Occipital lobe (tissue), 2 donors: Measurements from ENCODE around the gene G3BP1. TPM values are rescaled to one million over a fixed set of nuclear protein-coding genes. Genes with fewer than 3 reads are reported as not detected.
"Not testable (repeated sequence)": the region's sequence is repeated elsewhere in the genome, so short reads cannot be mapped to it uniquely, and the experiment has no call there.

Source experiments
- DNase-seq: peaks from one replicate; lab custom pipeline; 2025; lab: John Stamatoyannopoulos, UW
- total RNA-seq: library from RNA; depleted of rRNA; stranded (reverse); fragments of >200 nt; gene quantifications from one replicate; pipeline ENCODE4 v1.2.3, GENCODE V29; 2014

The G3BP1 gene
- total RNA-seq, 1 donor from 2014 or later, result 86.7 TPM

DNA sequence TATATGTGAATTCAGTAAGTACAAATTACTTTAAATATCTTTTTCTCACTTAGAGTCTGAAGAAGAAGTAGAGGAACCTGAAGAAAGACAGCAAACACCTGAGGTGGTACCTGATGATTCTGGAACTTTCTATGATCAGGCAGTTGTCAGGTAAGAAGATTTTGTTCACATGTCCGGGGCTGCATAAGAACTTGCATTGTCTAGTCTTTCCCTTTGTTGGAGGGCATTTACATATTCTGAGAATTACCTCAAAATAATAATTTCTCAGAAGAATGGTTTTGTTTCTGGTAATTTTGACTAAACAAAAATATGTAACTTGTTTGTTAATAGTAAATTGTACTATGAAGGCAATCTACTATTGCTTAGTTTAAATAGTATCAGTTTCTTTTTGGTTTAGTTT is 23.7 kb downstream of the G3BP1 start:
- DNase-seq, result no peak

DNA sequence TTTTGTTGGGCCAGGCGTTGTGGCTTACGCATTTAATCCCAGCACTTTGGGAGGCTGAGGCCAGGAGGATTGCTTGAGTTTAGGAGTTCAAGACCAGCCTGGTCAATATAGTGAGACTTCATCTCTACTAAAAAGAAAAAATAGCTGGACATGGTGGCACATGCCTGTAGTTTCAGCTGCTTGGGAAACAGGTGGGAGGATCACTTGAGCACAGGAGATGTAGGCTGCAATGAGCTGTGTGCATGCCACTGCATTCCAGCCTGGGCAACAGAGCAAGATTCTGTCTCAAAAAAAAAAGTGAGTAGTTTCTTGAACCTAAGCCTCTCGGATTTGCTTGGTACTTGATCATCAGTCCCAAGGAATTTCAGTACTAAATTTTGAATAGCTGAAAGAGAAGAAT is 26.9 kb downstream of the G3BP1 start:
- DNase-seq, result no peak

DNA sequence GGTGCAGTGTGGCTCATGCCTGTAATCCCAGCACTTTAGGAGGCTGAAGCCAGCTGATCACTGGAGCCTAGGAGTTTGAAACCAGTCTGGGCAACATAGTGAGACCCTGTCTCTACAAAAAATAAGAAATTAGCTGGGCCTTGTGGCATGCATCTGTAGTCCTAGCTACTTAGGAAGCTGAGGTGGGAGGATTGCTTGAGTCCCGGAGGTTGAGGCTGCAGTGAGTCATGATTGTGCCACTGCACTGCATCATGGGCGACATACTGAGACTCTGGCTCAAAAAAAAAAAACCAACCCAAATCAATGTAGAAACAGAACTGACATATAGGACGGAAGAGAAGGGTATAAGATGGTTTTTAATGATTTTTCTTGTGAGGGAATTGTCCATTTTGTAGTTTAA is 27.7 kb downstream of the G3BP1 start:
- DNase-seq, result no peak

DNA sequence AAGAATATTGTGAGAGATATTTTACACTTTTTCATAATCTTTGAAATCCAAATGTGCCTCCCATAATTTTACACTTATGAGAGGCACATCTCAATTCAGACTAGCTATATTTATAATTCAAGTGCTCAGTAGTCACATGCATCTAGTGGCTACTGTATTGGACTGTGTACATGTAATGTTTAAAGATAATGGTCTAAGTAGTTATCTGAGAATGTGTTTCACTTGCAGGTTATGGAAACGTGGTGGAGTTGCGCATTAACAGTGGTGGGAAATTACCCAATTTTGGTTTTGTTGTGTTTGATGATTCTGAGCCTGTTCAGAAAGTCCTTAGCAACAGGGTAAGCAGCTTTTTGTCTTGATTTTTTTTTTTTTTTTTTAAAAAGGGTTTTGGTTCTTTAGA is 28.8 kb downstream of the G3BP1 start:
- no peak for DNase-seq

DNA sequence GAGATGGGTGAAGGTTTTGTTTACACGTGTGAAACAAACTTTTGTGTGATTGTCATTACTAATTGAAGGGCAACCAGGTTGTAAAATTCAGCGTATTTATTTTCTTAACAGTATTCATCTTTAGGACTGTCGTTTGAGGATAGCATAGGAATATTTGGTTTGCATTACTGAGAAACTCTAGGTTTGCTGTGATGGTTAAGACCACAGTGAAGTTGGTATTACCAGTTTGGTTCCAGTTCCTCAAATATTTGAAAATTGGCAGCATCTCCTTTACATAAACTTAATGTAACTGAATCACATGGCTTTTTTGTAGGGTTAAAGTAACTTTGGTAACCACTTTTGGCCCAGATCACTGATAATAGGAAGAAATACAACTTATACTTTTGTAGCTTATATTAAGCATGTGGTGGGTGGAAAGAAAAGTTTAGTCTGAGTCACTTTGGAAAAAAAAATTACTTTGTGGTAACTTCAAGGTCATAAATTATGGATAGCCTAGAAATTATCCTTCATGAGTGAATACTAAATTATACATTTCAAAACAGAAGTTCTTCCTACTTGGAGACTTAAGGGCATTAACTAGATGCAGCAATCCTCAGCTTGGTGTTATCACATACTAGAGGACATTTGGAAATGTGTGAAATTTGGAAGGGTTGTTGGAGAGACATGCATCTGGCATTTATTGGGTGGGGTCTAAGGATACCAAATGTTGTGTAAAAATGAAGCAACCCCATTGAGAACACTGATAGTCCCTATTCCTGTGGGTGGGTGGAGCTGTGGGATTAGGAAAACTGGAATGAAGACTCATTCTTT is 33.9 kb downstream of the G3BP1 start:
- no peak for DNase-seq

DNA sequence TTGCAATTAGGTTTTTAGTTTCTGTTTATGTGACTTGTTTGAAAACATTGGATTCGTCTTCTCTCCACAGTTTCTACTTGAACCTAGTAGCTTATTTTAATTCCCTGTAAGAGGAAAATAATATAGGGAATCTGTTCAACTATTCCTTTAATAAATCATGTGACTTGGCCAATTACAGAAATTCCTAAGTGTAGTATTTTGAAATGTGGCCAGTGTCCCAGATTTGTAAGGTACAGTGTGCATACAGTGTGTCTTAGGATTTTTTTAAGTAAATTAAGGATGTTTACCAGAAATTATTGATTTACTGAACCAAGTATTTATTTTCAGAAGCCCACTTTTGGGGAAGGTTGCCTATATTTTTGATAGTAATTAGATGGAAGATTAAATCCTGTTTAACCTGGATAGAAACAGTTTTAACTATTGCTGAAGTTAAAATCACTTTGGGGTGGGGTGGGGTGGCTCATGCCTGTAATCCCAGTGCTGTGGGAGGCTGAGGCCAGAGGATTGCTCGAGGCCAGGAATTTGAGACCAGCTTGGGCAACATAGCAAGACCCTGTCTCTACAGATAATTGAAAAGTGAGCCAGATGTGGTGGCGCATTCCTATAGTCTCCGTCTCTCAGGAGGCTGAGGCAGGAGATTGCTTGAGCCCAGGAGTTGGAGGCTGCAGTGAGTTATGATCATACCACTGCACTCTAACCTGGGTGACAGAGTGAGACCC is 36.9 kb downstream of the G3BP1 start:
- DNase-seq, result no peak

DNA sequence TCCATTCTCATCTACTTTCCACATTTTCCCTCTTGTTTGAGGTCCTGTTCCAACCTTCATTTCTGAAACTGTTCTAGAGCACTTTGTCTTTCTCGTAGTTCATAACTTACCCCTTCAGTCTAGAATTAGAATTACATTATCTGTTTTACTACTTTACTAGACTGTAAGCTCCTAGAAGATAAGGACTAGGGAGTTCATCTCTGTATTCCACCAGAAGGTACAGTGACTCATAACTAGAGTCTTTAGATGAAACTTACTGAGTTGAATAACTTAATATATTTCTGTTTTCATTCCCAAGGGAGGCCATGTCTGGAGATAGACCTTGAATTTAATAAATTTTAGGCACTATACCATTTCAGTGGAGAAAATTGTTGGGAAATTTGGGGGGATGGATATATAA is 38.7 kb downstream of the G3BP1 start:
- no peak for DNase-seq

DNA sequence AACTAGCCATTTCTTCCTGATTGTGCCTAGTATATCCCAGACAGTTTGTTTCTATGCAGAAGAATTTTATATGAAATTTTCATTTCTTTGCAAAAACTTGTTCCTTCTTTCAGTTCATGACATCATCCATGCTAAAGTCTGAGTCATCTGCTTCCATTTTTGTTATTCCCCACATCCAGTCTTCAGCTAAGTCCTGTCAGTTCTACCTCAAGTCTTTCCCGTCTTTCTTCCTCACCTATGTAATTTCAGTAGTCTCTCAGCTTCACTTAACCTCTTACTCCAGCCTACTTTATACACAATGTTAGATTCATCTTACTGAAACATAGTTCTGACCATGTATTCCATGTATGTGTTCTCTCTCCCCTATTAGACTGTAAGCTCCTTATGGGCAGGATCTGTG is 39.1 kb downstream of the G3BP1 start:
- DNase-seq, result no peak

DNA sequence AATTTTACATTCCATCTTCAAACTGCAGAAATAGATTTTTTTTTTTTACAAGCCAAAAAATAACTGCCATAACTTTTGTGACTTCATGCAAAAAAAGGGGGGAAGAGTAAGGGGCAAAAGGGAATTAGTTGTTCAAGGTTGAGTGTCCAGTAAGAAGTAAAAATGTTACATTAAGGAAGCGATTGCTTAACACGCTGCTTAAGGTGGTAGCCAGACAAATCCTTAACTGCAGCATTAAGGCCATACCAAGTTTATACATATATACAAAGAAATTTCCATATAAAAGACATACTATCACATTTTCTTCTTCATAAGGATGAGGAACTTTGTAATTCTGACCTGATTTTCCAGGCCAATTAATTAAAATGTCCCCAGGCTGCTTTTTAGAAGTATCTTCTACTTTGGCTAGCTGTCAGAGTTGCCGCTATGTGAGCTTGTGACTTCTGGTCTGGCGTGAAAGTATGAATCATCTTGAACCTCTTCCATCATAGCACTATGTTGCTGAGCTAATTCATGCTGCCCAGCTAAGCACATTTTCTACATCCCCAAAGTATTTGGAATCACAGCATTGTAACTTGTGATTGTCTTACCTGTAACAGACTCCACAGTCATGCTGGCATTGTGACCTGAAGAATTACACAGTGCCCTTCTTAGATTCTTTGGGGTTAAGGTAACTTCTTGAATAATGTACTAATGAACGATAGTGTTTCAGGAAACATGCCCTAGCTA is 40.0 kb downstream of the G3BP1 start:
- DNase-seq, result no peak

DNA sequence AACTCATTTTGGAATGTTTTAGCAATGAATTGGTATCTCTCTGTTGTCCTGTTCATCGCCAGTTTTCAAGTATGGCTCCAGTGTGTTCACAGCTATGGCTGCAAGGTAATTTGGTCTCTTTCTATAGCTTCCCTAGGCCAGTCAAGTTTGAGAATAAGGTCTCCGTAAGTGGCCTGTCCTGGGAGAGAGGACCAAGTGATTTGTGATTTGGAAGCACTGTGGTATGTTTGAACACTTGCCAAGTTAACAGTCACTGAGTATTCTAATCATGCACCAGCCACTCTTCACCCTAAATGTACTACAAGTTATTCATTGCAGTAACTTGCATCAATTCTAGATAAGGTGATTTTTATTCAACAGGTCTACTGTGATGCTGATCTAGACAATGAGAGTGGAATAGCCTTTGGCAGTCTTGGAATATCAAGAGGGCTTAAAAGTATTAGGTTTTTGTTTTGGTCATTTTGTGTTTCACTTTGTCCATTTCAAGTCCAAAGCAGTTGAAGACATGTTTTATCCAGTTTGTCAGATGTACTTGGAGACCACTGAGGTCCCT is 41.1 kb downstream of the G3BP1 start:
- no peak for DNase-seq

DNA sequence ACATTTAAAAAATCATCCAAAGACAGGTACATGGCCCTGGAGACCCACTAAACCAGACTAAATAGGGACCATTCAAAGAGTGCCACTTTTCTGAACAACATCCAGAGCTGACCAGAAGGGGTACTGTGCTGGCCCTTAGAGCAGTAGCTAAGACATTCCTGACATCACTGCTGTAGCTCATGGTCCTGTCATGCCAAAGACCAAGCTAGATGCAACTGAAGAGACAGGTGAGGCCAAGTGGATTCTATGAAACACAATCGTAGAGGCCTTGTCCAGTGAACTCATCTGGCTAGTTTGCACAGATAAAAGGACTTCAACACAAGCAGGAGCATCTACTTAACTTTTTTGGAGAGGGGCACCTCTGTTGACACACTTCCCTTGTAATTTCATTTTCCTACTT is 43.3 kb downstream of the G3BP1 start:
- no peak for DNase-seq

DNA sequence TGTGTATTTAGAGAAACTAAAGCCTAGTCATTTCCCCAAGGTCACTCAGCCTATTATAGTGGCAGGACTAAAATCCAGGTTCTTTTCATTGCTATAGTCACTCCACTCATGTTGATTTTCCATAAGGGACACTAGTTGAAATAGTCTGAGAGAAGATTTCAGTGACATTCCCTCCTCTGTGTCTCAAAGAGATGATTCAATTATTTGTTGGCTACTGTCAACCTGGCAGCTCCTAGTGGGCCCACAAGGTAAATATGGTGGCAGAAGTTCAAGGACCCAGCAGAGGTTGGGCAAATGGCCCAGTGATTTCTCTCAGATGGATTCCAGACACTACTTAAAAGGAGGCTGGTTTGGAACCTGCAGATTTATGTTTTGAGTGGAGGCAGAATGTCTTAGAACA is 48.1 kb downstream of the G3BP1 start:
- DNase-seq, result no peak

DNA sequence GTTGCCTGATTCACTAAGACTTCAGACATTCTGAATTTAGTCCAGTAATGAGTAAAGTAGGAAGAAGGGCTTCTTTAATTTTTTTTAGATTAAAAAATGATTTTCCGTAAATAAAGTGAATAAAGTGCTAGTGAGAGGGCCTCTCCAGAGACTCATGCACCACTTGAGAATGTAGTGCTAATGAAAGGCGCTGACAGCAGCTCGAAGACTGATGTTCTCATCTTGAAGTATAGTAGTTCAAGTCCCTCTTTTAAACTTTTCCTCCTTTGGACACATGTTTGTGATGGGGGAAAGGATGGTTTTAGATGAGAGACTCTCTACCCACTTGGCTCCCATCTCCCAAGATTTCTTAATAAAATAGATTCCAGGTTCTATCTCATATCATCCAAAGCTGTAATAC is 48.5 kb downstream of the G3BP1 start:
- DNase-seq, result no peak

DNA sequence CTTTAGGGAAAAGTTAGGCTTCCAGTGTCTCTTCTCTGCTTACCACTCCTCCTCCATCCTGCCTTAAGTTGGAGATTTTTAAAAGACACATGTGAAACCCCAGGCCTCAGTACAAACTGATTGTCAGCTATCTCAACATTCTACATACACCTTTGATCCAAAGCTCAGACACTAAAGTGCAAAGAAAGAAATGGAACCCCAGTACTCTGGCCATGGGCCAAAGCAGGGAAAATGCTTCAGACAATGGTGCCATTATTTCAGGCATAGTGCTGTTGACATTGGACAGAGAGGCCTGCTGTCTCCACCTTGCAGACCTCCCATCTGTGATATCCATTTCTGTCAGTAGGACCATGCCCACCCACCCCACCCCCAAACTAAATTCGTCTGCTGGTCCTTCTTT is 49.1 kb downstream of the G3BP1 start:
- no peak for DNase-seq

DNA sequence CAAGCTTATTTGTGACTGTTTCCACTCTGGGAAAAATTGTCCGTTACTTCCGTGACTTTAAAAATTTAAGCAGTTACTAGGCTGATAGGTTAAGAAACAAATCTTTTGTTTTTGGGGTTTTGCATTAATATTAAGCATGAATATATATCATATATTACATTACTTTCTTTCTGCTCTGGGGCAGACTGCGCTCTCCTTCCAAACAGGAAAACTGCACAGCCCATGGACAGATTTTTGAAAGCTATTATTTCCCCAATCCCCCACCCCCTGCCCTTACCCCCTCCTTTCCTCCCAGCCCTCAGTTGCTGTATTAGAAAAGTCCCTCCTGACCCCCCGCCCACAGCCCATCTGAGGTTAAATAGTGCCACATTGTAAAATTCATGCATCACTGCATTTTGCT is 50.4 kb downstream of the G3BP1 start:
- DNase-seq, result no peak

DNA sequence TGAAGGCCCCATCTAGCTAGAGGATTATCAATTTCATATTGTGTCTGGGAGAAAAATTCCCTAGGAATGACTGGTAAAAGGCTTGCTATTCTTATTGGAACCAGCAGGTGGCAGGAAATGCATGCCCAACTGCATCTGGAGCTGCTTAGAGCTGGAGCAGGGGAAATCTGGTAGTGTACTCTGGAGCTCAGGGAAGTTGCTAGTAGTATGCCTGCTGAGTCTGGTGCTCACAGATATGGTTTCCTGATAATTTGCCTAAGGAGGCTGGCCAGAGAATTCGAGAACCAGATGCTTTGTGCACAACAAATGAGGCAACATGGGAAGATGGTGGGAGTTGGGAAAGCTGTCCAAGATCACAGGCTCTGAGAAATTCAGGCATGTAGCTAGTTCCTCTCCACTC is 53.7 kb downstream of the G3BP1 start:
- DNase-seq, result peak; percentile 57

DNA sequence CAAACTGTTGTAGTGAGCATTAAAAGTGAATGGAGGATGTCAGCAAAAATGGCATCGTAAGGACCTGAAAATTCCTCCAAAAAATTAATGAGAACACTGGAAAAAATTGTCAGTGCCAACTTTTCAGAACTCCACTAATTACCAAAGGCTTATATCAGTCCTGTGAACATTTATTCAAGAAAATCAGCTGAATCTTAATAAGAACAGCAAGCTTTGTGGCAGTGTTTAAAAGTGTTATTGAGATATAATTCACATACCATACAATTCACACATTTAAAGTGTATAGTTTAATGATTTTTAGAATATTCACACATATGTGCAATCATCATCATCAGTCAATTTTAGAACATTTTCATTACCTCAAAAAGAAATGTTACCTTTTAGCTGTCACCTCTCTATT is 57.6 kb downstream of the G3BP1 start:
- DNase-seq, result no peak

DNA sequence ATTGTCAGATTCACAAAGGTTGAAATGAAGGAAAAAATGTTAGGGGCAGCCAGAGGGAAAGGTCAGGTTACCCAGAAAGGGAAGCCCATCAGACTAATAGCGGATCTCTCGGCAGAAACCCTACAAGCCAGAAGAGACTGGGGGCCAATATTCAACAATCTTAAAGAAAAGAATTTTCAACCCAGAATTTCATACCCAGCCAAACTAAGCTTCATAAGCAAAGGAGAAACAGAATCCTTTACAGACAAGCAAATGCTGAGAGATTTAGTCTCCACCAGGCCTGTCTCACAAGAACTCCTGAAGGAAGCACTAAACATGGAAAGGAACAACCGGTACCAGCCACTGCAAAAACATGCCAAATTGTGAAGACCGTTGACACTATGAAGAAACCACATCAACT is 61.1 kb downstream of the G3BP1 start:
- DNase-seq, result not testable (repeated sequence)

DNA sequence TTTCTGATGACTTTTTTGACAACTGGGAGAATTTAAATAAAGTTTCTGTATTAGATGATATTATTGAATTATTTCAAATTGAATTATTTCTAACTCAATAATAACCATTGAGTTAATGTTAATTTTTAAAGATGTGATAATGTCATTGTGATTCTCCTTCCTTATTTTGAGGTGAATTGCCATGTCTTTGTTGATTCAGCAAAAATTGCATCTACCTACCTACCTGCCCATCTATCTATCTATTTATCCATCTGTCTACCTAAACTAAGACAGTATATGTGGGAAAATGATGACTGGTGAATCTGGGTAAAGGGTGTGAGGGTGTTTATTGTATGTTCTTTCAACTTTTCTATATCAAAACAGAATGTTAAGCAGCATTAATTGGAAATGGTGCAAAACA is 75.0 kb downstream of the G3BP1 start:
- no peak for DNase-seq

DNA sequence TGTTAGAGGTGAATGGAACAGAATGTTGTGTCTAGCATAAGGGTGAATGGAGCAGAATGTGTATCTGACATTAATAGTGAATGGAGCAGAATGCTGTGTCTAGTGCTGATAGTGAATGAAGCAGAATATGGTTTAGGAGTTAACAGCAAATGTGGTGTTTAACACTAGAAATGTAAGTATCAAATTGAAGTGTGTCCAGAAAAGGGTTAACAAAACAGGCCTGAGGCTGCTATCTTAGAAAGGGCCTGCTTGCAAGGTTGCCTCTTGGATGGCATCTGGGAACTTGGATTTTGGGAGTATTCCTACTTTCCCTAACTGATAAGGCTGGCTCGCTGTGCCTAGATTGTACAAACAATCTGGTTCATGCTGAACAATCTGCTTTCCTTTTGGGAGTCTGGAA is 76.1 kb downstream of the G3BP1 start:
- no peak for DNase-seq

DNA sequence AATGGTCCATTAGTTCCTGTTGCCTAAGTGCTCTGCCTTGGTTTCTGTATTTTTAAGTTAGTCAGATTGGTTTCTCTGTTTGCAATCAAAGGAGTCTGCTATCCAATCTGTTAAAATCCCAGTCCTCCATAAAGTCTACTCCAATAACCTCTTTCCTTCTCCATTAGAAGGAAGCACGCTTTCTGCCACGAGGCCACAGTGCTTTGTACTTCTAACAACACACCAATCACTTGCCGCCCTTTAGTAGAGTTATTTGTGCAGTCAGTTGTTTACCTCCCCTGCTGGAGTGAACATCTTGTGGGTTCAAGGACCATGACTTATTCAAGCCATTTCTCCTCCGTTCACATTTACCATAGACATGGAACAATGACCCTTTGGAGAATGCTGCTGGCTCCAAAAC is 83.9 kb downstream of the G3BP1 start:
- DNase-seq, result no peak

DNA sequence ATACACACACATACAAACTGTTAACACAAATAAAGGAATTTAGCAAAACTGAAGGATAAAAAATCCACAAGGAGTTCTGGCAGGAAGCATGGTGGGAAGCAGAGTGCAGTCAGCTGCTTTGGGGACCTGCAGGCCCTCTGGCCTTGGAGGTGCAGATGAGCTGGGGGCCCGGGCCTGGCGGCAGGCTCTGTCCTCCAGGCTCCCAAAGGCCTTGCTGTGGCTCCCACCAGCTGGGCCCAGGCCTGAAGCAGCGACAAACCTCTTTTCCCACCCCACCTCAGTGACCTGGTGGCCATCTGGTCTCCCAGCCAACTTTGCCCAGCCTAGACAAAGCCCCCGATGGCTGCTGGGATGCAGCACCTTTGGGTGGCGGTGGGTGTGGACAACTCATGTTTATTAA is 85.1 kb downstream of the G3BP1 start:
- no peak for DNase-seq
